TTC549 (cell line): Measurements from ENCODE around the gene MCF2L.

ENCODE experiments used
- FAIRE-seq: peaks from 2 replicates; lab custom pipeline; 2012; peaks lifted over from hg19 to GRCh38; lab: Jason Lieb, UNC

Gene MCF2L

DNA sequence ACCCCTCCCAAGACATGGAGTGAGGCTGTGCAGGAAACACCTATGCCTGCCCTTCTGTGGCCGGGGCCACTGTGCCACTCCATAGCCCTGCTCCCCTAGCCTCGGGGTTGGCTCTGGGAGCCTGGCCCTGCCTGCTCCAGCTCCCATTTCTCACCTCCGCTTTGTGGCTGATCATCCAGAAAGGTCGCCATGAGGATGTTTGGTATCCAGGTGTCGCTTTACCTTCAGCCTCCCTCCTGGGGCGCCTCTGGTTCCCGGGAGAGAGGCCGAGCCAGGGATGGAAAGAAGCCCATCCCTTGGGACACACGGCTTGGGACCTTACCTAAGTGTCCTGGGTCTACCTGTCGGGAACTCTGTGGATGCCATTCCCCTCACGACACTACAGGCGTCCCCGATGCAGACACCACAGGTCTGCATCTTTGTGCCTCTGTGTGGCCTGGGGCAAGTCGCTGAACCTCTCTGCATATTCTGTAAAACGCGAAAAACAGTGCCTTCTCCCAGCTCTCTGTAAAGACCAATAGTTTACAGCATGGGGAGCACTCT is 3.4 kb upstream of the MCF2L start:
- FAIRE-seq = no peak

DNA sequence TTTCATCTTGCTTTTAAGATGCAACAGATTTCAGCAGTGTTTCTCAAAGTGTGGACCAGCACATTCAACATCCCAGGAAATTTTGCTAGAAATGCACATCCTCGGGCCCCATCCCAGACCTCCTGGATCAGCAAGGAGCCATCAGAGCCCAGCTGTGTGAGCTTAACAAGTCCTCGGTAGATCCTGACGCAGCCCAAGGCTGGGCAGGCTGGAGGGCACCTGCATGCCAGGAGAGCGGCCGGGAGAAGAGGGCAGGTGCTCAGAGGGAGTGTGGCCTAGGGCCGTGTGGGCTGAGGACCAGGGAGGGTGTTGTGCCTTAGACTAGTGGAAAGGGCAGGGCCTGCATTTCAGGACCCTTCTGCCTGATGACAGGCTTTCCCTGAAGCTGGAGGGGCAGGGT is 2.2 kb upstream of the MCF2L start:
- FAIRE-seq = no peak

DNA sequence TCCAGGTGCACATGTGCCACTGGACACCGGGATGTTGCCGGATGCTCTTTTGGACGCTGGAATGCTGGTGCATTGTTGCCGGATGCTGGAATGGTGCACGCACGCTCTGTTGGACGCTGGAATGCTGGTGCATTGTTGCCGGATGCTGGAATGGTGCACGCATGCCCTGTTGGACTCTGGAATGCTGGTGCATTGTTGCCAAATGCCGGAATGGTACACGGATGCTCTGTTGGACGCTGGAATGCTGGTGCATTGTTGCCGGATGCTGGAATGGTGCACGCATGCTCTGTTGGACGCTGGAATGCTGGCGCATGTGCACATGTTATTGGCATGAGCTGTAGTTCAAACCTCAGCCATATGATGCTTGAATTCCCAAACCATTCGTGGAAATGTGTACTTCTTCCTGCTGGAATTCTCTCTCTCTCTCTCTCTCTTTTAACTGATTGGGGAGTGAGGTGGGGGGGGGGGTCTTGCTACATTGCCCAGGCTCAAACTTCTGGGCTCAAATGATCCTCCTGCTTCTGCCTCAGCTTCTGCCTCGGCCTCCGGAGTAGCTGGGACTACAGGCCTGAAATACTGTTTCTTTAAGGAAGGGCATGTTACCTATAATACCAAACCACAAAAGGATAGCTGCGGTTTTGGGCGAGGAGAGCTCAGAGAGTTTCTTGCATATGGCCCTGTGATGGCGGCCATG is 1.2 kb upstream of the MCF2L start:
- no peak for FAIRE-seq

DNA sequence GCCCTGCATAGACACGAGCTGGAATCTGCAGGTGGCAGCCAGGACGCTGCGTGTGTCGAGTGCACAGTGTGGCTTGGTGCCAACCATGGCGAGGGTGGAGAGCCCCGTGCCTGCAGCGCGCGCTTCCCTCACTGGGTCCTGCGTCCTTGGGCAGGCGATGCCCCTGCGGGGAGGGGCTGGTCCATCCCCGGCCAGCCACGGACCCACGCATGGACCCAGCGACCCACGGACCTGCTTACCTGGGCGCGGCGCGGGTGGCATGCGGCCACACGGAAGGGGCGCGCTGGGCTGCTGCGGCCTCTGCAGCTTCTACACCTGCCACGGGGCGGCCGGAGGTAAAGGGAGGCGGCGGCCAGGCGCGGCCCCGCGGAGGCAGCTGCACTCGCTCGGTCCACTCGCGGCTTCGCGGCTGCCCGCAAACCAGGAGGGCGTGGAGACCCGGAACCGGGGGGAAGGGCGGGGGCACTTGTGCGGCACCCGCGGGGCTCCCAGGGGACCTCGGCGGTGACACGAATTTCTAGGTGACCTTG is 569 bp upstream of the MCF2L start:
- no peak for FAIRE-seq

DNA sequence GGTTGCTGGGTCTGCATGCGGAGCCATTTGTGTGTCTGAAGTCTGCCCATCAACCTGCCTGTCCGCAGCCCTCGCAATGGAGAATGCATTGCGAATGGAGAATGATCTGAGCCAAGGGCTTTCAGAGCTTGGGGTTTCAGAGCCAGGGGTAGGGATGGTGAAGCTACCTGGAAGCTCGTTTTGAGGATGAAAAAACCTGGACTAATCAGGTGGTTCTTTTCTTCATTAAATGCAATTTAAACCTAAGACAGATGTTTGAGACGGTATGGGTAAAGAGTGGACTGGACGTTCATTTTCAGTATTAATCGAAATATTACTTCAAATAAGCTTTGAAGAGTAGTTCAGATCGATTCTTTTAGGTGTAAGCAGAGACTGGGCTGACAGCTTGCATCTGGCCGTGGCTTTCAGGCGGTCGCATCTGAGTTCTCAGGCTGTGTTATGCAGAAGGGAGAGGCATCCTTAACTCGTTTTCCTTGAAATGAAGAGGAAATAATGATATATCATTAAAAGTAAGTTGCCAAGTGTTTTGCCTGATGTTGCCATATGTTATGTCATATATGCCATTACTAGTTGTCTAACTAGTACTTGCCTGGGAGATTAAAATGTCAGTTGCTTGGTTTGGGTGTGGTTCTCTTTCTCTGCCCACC is 801 bp downstream of the MCF2L start:
- FAIRE-seq = no peak

DNA sequence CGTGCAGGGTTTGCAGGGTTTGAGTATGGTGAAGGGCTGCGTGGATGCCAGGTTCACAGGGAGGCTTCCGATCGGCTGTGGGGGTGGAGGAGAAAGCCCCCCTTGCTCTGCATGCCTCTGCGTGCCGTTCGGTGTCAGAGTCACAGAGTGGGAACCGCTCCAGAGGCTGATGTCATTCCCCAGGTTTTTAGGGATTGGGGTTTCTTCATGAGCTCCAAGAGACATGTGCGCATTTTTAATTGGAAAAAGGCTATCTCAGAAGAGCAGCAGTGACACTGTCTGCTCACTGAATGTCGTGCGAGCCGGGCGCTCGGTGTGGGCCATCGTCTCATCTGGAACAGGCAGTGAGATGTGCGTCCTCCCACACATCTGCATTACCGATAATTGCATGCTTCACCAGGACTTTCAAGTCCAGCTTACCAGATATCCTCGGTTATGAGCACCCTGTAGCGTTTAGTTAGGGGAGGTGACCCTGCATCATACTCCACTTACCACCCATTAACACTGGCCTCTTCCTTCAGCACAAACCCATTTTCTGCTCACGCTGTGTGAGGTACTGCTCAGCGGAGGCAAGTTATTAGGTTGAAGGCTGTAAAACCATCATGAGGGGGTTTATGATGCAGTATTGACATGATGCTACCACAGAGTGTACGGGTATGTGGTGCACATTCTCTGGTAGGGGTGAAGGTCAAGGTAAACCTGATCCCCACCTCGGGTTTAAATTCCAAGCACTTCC is 1.7 kb downstream of the MCF2L start:
- no peak for FAIRE-seq

DNA sequence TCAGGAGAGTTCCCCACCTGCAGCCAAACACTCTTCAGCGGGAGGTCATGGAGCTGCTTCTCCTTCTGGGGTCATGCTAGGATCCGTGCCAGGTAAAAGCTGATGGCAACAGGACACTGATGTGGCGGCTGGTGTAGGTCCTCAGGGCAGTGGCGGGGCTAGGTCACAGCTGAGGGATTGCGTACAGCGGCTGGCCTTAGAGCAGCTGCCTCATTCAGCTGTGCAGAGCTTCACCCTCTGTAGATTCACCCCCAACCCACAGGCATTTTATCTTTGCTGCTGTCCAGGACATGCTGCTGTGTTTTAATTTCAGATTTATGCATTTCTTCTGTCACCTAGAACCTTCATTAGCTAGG is 2.3 kb downstream of the MCF2L start:
- no peak for FAIRE-seq

DNA sequence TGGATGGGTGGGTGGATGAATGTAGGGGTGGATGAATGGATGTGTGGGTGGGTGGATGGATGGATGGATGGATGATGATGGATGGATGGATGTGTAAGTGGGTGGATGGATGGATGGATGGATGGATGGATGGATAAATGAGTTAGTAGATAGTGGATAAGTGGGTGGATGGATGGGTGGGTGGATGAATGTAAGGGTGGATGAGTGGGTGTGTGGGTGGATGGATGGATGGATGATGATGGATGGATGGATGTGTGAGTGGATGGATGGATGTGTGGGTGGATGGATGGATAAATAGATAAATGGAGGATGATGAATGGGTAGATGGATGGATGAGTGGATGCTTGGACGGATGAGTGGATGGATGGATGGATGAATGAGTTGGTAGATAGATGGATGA is 3.2 kb downstream of the MCF2L start:
- no peak for FAIRE-seq

DNA sequence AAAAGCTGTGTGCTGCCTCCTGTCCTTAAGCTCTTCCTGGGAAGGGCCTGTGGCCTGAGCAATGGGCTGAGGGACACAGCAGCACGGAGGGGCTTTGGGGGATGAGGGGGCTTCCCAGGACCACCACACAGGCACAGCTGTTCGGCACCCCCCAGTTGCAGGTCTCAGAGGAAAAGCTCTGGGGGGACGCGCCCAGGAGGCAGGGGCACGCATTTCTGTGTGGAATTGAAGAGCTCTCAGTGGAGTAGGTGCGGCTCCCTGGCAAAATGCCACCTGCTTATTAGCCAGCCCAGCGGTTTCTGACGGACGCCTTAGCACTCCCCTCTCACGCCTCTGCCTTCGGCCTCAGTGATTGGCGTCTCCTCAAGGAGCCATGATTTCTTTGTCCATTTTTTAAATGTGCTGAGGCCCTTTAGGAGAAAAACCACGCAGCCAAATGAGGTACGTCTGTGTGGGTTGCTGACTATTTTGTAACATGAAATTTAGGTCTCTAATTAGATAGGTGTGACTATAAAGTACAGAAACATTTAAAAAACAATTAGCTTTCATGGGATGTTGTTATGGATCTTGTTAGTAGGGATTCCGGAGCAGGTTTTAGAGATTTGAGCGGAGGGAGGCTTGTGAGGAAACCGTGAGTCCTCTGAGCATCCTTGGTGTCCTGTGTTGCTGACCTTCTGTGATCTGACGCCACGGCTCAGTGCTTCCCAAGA is 4.0 kb downstream of the MCF2L start:
- FAIRE-seq = no peak

DNA sequence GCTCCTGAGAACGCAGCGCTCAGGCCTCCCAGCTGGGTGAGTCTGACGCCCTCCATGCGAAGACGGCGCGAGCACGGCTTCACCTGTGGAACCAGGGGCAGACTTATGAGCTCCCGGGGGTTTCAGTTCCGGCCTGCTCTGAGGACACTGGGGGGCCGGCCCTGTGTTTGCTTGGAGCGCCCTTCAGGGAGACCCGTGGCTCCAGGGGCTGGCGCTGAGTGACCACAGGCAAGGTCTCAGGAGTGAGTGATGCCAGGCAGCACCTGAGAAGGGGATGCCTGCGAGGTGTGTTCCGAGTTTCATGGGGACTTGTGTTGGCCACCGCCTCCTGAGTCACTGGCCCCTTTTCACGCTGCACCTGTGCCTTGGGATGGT is 4.5 kb downstream of the MCF2L start:
- FAIRE-seq = no peak

DNA sequence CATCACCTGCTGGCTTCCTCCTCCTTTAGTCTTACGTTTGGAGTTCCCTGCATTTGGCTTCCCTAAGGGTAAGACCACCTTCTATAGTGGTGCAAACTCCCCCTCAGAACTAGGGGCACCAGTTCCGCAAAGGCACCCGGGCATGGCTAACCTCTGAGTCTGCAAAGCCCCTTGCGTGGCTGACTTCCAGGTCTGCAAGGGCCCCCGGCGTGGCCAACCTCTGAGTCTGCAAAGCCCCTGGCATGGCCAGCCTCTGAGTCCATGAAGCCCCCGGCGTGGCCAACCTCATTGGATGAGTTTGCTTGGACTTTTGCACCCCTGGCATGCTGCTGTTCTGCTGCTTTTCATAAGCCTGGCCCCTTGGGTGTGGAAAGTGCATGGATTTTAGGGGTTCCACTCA is 5.1 kb downstream of the MCF2L start:
- FAIRE-seq = no peak

DNA sequence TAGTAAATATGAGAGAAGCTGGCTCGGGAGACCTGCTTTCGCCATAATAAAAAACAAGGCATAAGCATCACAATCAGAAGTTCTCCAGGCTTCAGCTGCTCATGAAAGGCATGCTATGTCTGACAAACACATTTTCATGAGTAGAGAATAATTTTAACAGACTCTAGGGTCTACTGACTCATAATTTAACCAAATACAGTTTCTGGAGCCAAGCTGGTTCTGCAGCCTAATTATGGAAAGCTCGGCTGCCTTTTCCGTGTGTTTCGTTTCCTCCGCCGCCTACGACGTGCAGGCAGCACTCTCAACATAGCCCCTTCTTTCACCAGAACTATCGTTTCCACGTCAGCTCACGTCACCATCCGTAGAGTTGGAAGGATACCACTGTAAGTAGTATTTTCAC is 5.7 kb downstream of the MCF2L start:
- no peak for FAIRE-seq

DNA sequence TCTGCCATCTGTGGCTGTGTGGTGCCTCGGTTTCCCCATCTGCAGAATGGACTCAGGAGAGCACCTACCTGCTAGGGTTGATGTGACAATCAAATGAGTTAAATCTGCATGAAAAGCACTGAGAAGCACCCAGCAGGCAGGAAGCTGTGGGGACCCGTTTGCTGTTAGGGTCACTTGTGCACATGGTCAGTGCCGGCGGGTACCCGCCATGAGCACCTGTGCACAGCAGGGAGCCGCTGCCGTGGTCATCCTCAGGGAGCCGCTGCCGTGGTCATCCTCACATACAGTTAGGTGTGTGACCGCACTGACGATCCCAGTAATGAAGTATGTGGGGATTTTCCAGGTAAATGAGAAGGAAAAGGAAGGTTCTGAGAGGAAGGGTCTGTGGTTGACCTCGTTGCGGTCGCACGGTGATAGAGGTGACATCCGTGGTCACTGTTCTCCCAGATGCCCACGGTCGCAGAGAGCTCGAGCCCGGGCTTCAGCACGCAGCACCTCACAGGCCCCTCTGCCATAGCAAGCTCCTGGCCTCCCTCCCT is 6.5 kb downstream of the MCF2L start:
- no peak for FAIRE-seq

DNA sequence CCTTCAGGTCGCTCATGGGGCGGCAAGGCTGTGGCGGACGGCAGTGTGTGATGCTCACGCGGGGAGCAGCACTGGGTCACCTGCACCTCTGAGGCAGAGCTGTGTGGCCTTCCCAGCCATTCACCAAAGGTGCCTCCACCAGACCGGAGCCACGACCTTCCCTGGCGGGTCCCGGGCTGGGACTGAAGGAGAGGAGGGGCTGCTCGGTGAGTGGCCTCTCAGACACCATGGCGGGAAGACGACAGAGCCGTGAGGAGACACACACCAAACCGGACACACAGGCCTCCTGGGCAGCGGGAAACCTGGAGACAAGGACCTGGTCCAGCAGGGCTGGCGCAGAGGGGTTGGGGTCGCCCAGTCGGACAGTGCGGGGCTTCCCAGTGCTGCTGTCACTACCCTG is 7.5 kb downstream of the MCF2L start:
- FAIRE-seq = no peak

DNA sequence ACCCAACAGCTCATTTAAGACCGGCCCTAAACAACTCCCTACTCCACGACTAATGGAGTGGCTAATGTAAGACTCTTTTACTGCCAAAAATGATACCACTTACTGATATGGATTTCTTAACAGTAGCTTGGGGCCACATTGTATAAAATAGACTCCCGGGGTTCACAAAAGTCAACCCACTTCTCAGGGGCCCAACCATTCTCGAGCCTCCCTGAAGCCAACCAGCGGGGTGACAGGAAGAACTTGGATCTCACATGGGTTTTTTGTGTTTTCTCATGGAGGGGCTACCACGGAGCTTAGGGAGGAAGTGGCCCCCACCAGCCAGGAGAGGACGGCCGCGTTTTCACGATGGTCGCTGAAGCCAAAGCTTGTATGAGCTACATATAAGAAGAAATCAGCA is 8.1 kb downstream of the MCF2L start:
- no peak for FAIRE-seq

DNA sequence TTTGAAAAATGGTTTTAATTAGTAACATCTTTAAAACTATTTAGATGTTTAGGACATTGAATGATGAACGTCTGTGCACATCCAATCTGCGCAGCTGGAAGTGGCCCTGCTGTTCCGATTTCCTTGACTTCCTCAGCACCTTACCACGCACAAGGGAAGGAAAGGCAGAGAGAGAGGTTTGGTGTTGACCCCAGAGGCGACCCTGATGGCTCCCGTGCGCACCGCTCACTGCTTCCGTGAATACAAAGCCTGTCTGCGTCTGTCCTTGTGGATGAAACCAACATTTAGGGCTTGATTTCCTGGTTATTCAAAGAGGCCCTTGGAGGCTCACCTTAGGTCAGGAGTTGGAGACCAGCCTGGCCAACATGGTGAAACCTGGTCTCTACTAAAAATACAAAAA is 8.5 kb downstream of the MCF2L start:
- no peak for FAIRE-seq

DNA sequence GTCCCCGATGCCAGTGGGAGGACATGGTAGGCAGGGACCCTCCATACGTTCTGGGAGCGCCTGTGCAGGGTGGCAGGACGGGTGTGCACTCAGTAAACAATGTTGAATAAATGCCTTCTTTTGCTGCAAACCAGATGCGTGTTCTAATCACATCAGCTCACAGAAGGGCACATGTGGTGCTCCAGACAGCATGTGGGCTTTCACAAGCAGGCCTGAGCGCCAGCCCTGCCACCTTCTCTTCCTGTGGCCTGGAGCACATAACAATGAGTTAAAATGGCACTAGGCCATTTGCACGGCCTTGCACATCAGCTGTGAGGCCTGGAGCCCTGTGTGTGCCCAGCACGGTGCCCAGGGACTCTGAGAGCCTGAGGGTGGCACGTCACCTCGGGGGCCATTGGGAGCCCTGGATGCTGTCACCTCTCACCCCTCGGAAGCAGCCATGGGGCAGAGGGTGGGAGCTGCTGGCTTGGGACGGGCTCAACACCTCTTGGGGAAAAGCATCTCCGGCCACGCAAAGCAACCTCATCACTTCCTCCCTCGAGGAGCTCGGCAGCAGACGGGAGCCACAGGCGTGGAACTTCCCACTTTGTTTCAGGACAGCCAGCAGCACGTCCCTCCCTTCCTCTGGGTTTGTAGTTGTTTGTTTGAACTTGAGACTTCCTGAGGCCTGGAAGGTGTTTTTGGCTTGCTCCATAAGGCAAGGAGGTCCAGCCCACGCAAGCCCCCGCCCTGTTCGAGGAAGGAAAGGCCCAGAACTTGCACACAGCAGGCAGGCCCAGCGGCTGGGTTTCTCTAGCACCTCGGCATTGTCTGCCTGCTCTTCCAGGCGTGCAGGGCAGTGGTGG is 9.8 kb downstream of the MCF2L start:
- no peak for FAIRE-seq

DNA sequence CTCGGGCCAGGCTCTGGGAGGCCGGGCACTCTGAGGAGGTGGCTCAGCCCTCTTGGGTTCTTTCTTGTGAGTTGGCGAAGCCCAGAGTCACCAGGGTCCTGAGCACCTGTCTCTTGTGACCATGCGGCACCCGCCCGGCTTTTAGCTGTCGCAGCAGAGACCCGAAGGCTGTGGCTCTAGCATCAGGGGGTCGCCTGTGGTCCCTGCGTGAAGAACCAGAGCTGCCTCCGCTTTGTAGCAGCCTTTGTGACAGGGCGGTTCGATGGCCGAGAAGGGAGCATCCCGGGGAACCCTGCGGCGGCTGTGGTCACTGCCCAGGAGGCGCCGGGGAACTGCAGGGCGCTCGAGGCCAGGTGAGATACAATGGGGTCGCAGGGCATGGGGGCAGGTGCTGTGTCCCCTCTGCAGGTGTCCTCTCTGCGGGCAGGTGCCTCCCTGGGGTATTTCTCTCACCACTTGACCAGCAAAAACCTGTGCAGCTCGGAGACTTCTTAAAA is 10.4 kb downstream of the MCF2L start:
- FAIRE-seq = no peak

DNA sequence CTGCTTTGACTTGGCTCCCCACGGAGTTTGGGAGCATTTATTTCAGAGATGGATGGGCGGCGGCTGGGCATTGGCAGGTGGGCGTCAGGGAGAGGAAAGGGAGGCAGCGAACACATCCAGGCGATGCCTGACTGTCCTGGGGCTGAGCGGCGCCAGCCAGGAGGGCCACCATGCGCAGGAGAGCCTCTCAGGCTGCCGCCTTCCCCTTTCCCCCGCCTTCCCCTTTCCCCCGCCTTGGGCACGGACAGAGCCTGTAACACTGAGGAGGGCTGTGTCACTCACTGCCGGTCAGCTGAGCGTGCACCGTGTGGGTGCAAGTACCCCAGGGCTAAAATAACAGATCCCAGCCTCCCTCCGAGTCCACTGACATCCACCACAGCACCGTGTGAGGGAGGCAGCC is 11.4 kb downstream of the MCF2L start:
- FAIRE-seq = no peak

DNA sequence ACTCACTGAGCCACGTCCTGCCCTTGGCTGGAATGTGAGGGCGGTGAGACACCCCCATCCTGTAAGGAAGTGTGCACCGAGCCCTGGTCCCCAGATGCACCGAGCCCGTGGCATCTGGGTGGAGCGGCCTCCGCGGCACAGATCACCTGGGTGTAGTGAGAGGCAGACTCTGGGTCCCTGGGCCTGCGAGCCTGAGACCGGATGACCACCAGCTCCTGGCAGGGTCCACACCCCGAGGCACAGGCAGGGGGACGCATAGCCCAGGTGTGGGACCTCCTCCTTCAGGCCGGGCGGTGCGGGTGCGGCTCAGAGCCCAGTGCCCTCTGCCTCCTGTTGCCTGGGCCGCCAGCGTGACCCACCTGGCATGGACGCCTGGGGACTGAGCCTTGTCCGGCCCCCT is 12.4 kb downstream of the MCF2L start:
- no peak for FAIRE-seq
